Kidney epithelial cell (primary cell): Measurements from ENCODE around the gene DLG1. TPM values are rescaled to one million over a fixed set of nuclear protein-coding genes. Genes with fewer than 3 reads are reported as not detected.

Source experiments
- DNase-seq: peaks from one replicate; pipeline ENCODE4 v3.0.0-alpha.2; 2010; ENCODE audit warnings: low read depth
- H3K27me3 ChIP-seq: 2 replicates; pipeline ENCODE4 v1.6.0; 2011; ENCODE audit warnings: low read length; ENCODE audit not compliant: control insufficient read depth, insufficient read depth
- H3K36me3 ChIP-seq: 2 replicates; pipeline ENCODE4 v1.5.1; 2011; ENCODE audit warnings: low read length; ENCODE audit not compliant: control insufficient read depth, insufficient read depth
- H3K4me3 ChIP-seq: 2 replicates; pipeline ENCODE4 v1.5.1; 2011; ENCODE audit warnings: low read depth, mild to moderate bottlenecking, control low read depth, low read length
- total RNA-seq: library from RNA; depleted of rRNA; stranded (reverse); fragments of >200 nt; gene quantifications from 2 replicates; pipeline ENCODE4 v1.2.3, GENCODE V29; 2015
- TF ChIP-seq, protein P1 (sequence below): IDR thresholded peaks from 2 replicates; pipeline ENCODE4 v1.5.1; 2011; ENCODE audit warnings: mild to moderate bottlenecking, moderate library complexity, low read length, control low read depth, inconsistent platforms; ENCODE audit not compliant: insufficient read depth, poor library complexity, severe bottlenecking

The DLG1 gene
- total RNA-seq, 1 donor from 2014 or later: 127 TPM

DNA sequence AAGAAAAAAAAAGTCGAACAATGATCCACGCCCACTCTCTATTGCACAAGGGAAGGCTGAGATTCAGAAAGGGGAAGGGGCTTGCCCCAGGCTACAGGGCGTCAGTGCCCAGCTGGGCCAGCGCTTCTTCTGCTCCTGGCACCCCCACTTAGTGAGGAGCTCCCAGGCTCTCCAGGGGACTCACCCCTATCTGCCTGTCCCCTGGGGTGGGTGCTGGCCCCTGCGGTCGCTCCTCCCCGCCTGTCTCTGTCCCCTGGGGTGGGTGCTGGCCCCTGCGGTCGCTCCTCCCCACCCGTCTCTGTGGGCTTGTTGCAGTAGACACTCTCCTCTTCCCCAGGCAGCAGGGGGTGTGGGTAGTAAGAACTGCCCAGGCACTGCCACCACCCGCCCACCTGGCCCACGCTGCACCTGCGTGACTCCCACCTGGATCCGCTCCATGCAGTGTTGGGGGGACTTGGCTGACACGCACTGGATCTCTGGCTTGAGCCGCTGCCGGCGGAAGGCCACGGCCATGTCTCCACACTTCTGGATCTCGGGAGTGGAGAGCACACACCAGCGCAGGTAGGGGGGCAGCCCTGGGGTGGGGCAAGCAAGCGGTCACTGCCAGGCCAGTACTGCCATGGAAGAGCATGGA lies 283.4 kb downstream of the DLG1 start:
- H3K36me3 ChIP-seq: no peaks in the 10 kb centered on the region
- H3K4me3 ChIP-seq: no peak overlapping the region
- peaks cover 2% of the 10 kb centered on the region for H3K27me3 ChIP-seq
- no peak for DNase-seq
- TF ChIP-seq, protein P1, sequence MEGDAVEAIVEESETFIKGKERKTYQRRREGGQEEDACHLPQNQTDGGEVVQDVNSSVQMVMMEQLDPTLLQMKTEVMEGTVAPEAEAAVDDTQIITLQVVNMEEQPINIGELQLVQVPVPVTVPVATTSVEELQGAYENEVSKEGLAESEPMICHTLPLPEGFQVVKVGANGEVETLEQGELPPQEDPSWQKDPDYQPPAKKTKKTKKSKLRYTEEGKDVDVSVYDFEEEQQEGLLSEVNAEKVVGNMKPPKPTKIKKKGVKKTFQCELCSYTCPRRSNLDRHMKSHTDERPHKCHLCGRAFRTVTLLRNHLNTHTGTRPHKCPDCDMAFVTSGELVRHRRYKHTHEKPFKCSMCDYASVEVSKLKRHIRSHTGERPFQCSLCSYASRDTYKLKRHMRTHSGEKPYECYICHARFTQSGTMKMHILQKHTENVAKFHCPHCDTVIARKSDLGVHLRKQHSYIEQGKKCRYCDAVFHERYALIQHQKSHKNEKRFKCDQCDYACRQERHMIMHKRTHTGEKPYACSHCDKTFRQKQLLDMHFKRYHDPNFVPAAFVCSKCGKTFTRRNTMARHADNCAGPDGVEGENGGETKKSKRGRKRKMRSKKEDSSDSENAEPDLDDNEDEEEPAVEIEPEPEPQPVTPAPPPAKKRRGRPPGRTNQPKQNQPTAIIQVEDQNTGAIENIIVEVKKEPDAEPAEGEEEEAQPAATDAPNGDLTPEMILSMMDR: no peak

DNA sequence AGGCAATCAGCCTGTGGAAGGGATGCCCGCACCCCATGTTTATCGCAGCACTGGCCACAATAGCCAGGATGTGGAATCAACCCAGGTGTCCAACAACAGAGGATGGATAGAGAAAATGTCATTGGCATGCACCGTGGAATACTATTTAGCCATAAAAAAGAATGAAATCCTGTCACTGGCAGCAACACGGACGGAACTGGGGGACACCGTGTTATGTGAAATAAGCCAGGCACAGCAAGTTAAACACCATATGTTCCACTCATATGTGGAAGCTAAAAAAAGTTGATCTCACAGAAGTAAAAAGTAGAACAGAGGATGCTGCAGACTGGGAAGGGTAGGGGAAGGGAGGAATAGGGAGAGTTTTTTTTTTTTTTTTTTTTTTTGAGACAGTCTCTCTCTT lies 284.4 kb downstream of the DLG1 start:
- TF ChIP-seq, protein P1: no peak
- DNase-seq: no peak
- Histone ChIP-seq H3K27me3 (peaks cover 2% of the 10 kb centered on the region), H3K4me3 (no peak overlapping the region), H3K36me3 (no peaks in the 10 kb centered on the region)

GRCh38 chr3:197012540-197012883 lies 285.9 kb downstream of the DLG1 start:
- H3K27me3 ChIP-seq: peaks cover 7% of the 10 kb centered on the region
- no peak overlapping the region for H3K4me3 ChIP-seq
- DNase-seq: no peak
- TF ChIP-seq, protein P1: no peak
- H3K36me3 ChIP-seq: no peaks in the 10 kb centered on the region

GRCh38 chr3:197011780-197012539 lies 286.5 kb downstream of the DLG1 start:
- Histone ChIP-seq H3K4me3 (no peak overlapping the region), H3K27me3 (peaks cover 7% of the 10 kb centered on the region), H3K36me3 (no peaks in the 10 kb centered on the region)
- no peak for DNase-seq
- TF ChIP-seq, protein P1: no peak

DNA sequence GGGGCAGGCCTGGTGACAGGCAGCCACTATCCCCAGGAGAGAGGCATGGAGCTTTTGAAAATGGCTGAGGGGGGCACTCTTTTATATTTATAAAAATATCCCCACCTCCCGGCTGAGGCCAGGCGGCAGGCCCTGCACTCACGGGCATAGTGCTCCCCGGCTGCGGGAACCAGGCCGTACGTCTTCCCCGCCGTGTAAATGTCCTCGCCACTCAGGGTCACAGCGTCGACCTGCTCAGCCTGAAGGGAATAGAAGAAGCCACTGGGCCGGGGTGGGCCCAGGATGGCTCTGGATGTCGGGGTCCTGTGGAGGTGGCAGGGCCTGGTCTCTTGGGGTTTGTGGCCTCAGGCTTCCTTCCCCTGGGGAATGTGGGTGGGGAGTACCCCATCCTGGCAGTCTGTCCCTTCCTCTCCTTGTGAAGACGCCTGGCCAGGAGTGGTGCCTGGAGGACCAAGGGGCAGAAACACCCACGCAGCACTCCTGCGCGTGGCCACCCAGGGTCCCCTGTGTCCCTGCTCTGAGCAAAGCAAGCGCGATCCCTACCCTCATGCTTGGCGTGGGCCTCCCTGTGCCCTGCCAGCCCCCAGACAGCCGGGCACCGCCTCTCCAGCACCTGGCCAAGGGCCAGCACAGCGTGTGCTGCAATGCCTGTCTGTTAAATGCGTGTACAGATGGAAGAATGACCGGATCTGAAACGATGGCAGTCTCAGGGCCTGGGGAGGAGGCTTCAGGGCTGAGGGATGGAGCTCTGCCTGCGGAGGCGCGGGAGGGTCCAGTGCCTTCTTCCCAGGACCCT lies 287.7 kb downstream of the DLG1 start:
- TF ChIP-seq, protein P1: no peak
- H3K4me3 ChIP-seq: no peak overlapping the region
- H3K36me3 ChIP-seq: no peaks in the 10 kb centered on the region
- no peak for DNase-seq
- H3K27me3 ChIP-seq: peaks cover 7% of the 10 kb centered on the region
